Karpas-422 (cell line): ENCODE results near the gene RBM47. TPM values are rescaled to one million over a fixed set of nuclear protein-coding genes. Genes with fewer than 3 reads are reported as not detected.

Experiments
- DNase-seq: peaks from one replicate; pipeline ENCODE4 v3.0.0-alpha.2; 2015
- H2AFZ ChIP-seq: fragments of 200-600 bp; sonication (generic); 2 replicates; pipeline ENCODE4 v1.6.1; 2014; ENCODE audit warnings: antibody characterized with exemption, low read length, mixed read lengths
- H3K27ac ChIP-seq: fragments of 200-600 bp; sonication (generic); 2 replicates; pipeline ENCODE4 v1.5.1; 2014; ENCODE audit warnings: mild to moderate bottlenecking, low read length, moderate library complexity
- H3K27me3 ChIP-seq: fragments of 200-600 bp; sonication (generic); 2 replicates; pipeline ENCODE4 v1.6.1; 2014; ENCODE audit warnings: low read length, mixed read lengths
- H3K36me3 ChIP-seq: fragments of 200-600 bp; sonication (generic); 2 replicates; pipeline ENCODE4 v1.6.1; 2014; ENCODE audit warnings: low read length, mixed read lengths; ENCODE audit not compliant: insufficient read depth
- H3K4me1 ChIP-seq: fragments of 200-600 bp; sonication (generic); 2 replicates; pipeline ENCODE4 v1.6.1; 2014; ENCODE audit warnings: mild to moderate bottlenecking, low read length, mixed read lengths
- H3K4me2 ChIP-seq: fragments of 200-600 bp; sonication (generic); 2 replicates; pipeline ENCODE4 v1.6.1; 2014; ENCODE audit warnings: low read length, low read depth, mild to moderate bottlenecking; ENCODE audit not compliant: poor library complexity, severe bottlenecking
- H3K4me3 ChIP-seq: fragments of 200-600 bp; sonication (generic); 2 replicates; pipeline ENCODE4 v1.5.1; 2014; ENCODE audit warnings: mild to moderate bottlenecking, antibody characterized with exemption, low read length, mixed read lengths
- H3K79me2 ChIP-seq: fragments of 200-600 bp; sonication (generic); 2 replicates; pipeline ENCODE4 v1.6.1; 2014; ENCODE audit warnings: mild to moderate bottlenecking, low read length, mixed read lengths
- H3K9ac ChIP-seq: fragments of 200-600 bp; sonication (generic); 2 replicates; pipeline ENCODE4 v1.6.0; 2014; ENCODE audit warnings: low read length
- H3K9me2 ChIP-seq: fragments of 200-600 bp; sonication (generic), shearing (Covaris generic); replicated peaks from 2 replicates; pipeline ENCODE4 v1.6.0; 2014; ENCODE audit warnings: mild to moderate bottlenecking, low read length, moderate library complexity; ENCODE audit not compliant: insufficient read depth
- H3K9me3 ChIP-seq: fragments of 300-700, 200-600 bp; sonication (generic); 2 replicates; pipeline ENCODE4 v1.6.1; 2014; ENCODE audit warnings: low read length, mixed read lengths
- H4K20me1 ChIP-seq: fragments of 200-600 bp; sonication (generic); 2 replicates; pipeline ENCODE4 v1.6.1; 2014; ENCODE audit warnings: mild to moderate bottlenecking, antibody characterized with exemption, low read length, low read depth; ENCODE audit not compliant: insufficient read depth
- total RNA-seq: library from RNA; depleted of rRNA; stranded (reverse); fragments of >200 nt; shearing (Covaris generic); gene quantifications from 2 replicates; pipeline ENCODE4 v1.2.3, GENCODE V29; 2014; ENCODE audit warnings: low replicate concordance

RBM47 gene
- total RNA-seq, 1 experiment from 2014 or later, result not detected

DNA sequence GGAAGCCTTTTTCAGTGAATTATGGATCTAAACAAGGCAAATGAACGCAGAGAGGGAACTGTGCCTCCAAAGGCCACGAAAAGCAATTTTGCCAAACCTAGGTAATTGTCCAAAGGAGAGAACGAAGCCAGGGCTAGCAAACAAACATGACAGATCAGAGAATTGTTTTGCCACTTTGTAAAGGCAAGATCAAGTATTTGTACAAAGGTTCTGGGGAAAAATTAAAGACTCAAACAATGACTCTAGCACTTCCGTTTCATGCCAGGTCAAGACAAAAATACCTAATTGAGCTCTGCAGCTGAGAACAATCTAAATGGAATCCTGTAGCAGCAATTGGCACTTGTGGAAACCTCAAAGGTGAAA, 8.5 kb downstream of the RBM47 start:
- Histone ChIP-seq H3K27me3 (no peaks in the 10 kb centered on the region), H3K79me2 (no peaks in the 10 kb centered on the region), H3K9me3 (no peaks in the 10 kb centered on the region), H3K4me1 (peaks cover 13% of the 10 kb centered on the region), H3K36me3 (no peaks in the 10 kb centered on the region), H3K9ac (no peak overlapping the region), H4K20me1 (no peaks in the 10 kb centered on the region), H3K4me3 (no peak overlapping the region), H3K4me2 (peak overlapping the region; percentile 49), H2AFZ (peak overlapping the region; percentile 22), H3K27ac (no peak overlapping the region), H3K9me2 (no peaks in the 10 kb centered on the region)
- peak; percentile 46 for DNase-seq

DNA sequence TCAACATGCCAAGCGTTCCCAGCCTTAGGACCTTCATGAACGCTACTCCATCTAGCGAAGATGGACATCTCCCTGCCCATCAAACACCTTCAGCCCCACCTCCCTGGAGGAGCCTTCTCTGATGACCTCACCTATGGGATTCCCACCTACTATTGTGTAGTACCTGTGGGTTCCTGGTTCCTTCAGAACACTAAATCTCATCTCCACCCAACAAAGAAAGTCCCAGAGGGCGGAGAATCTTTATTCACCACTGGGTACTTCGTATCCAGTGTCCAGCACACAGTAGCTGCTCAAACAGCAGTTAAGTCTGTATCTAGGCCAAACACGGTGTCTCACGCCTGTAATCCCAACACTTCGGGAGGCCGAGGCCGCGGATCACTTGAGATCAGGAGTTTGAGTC, 10.1 kb downstream of the RBM47 start:
- H3K79me2 ChIP-seq, result no peaks in the 10 kb centered on the region
- H3K27ac ChIP-seq, result no peak overlapping the region
- H3K9ac ChIP-seq, result no peak overlapping the region
- no peaks in the 10 kb centered on the region for H3K27me3 ChIP-seq
- no peaks in the 10 kb centered on the region for H3K36me3 ChIP-seq
- DNase-seq, result no peak
- H3K9me2 ChIP-seq, result no peaks in the 10 kb centered on the region
- no peak overlapping the region for H3K4me2 ChIP-seq
- H3K4me1 ChIP-seq, result peaks cover 13% of the 10 kb centered on the region
- no peaks in the 10 kb centered on the region for H4K20me1 ChIP-seq
- no peak overlapping the region for H2AFZ ChIP-seq
- H3K9me3 ChIP-seq, result no peaks in the 10 kb centered on the region
- no peak overlapping the region for H3K4me3 ChIP-seq

DNA sequence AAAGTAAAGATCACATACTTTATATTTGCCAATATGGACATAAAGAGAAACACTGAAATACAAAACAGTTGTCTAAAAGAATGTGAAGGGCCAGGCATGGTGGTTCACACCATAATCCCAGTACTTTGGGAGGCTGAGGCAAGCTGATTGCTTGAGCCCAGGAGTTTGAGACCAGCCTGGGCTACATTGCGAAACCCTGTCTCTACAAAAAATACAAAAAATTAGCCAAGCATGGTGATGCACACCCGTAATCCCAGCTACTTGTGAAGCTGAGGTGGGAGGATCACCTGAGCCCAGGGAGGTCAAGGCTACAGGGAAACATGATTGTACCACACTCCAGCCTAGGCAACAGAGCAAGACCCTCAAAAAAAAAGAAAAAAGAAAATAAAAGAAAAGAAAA, 11.8 kb downstream of the RBM47 start:
- Histone ChIP-seq H4K20me1 (no peaks in the 10 kb centered on the region), H3K9me3 (no peaks in the 10 kb centered on the region), H3K4me3 (no peak overlapping the region), H3K9me2 (no peaks in the 10 kb centered on the region), H3K9ac (no peak overlapping the region), H3K4me1 (peaks cover 13% of the 10 kb centered on the region), H3K27me3 (no peaks in the 10 kb centered on the region), H3K27ac (no peak overlapping the region), H3K36me3 (no peaks in the 10 kb centered on the region), H3K4me2 (no peak overlapping the region), H3K79me2 (no peaks in the 10 kb centered on the region), H2AFZ (no peak overlapping the region)
- no peak for DNase-seq

DNA sequence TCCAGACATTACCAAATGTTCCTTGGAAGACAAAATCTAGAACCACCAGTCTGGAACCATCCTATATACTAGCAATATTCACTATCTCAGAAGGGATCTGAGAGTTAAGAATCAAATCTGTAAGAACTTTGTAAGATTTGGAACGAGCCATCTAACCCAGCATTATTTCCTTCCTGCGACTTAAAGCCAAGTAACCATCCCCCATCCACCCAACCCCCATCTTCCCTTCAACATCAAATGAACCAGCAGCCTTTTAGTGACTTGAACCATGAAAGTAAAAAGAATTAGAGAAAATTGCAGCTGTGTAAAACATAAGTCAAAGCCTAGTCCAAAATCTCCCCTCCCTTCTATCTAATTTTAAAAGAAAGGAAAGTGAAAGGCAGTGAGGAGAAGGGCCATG, 15.6 kb downstream of the RBM47 start:
- Histone ChIP-seq H3K4me3 (no peak overlapping the region), H3K9me3 (no peaks in the 10 kb centered on the region), H3K4me1 (no peaks in the 10 kb centered on the region), H3K9ac (no peak overlapping the region), H3K27ac (no peak overlapping the region), H3K9me2 (no peaks in the 10 kb centered on the region), H4K20me1 (no peaks in the 10 kb centered on the region), H3K79me2 (no peaks in the 10 kb centered on the region), H3K36me3 (no peaks in the 10 kb centered on the region), H2AFZ (no peak overlapping the region), H3K27me3 (no peaks in the 10 kb centered on the region), H3K4me2 (no peak overlapping the region)
- DNase-seq, result no peak

DNA sequence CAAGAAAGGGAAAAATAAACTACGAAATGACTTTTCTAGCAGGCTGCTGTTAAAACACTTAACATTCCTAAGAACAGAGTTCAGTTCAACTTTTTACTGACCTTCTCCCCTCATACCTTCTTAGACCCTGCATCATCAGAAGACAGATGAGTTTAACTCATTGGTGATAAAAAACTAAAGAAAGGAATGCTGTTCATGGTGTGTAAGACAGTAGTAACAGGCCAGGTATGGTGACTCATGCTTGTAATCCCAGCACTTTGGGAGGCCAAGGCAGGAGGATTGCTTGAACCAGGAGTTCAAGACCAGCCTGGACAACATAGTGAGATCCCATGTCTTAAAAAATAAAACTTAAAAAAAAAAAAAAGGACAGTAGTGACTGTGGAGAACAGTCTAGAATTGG, 16.2 kb downstream of the RBM47 start:
- Histone ChIP-seq H3K4me1 (no peaks in the 10 kb centered on the region), H3K27me3 (no peaks in the 10 kb centered on the region), H3K27ac (no peak overlapping the region), H2AFZ (no peak overlapping the region), H3K36me3 (no peaks in the 10 kb centered on the region), H3K9me3 (no peaks in the 10 kb centered on the region), H3K9me2 (no peaks in the 10 kb centered on the region), H4K20me1 (no peaks in the 10 kb centered on the region), H3K79me2 (no peaks in the 10 kb centered on the region), H3K4me2 (no peak overlapping the region), H3K4me3 (no peak overlapping the region), H3K9ac (no peak overlapping the region)
- DNase-seq, result no peak

DNA sequence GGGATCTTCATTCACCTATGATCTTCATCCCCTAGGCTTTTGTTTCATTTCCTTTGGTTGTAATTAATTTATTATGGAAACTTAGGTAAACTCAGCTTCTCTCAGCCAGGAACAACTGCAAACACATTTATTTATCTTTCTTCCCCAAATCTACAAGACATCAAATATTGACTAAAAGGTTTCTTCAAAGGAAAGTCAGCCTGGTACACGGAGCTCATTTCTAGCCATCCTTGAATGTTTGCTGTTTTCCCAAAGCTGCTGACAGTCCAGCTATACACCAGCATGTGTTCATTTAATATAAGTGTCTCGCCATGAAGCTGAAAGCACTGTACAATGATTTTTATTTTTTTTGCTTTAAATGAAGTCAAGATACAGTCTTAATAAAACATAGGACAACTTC, 16.8 kb downstream of the RBM47 start:
- no peak overlapping the region for H3K4me2 ChIP-seq

DNA sequence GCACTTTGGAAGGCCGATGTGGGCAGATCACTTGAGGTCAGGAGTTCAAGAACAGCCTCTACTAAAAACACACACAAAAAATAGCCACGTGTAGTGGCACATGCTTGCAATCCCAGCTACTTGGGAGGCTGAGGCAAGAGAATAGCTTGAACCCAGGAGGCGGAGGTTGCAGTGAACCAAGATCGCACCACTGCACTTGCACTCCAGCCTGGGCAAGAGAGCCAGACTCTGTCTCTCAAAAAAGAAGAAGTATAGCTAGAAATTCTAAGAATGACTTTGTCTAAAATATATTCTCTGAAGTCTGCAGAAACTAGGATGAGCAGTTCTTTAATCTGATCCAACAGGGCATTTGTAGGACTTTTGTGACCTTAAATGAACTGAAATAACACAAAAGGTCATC, 17.4 kb downstream of the RBM47 start:
- H2AFZ ChIP-seq, result no peak overlapping the region
- no peaks in the 10 kb centered on the region for H3K9me2 ChIP-seq
- no peaks in the 10 kb centered on the region for H3K27me3 ChIP-seq
- no peaks in the 10 kb centered on the region for H4K20me1 ChIP-seq
- no peak overlapping the region for H3K4me2 ChIP-seq
- no peak overlapping the region for H3K27ac ChIP-seq
- no peak overlapping the region for H3K4me3 ChIP-seq
- H3K36me3 ChIP-seq, result no peaks in the 10 kb centered on the region
- no peaks in the 10 kb centered on the region for H3K9me3 ChIP-seq
- H3K79me2 ChIP-seq, result no peaks in the 10 kb centered on the region
- no peak for DNase-seq
- H3K4me1 ChIP-seq, result no peaks in the 10 kb centered on the region
- H3K9ac ChIP-seq, result no peak overlapping the region

More for the DNA sequence above, 16.8 kb downstream of the RBM47 start:
- Histone ChIP-seq H3K9me2 (no peaks in the 10 kb centered on the region), H3K27me3 (no peaks in the 10 kb centered on the region), H3K9me3 (no peaks in the 10 kb centered on the region), H3K9ac (no peak overlapping the region), H4K20me1 (no peaks in the 10 kb centered on the region), H3K4me1 (no peaks in the 10 kb centered on the region), H3K36me3 (no peaks in the 10 kb centered on the region), H3K4me3 (no peak overlapping the region), H3K79me2 (no peaks in the 10 kb centered on the region), H2AFZ (no peak overlapping the region), H3K27ac (no peak overlapping the region)
- DNase-seq, result no peak

DNA sequence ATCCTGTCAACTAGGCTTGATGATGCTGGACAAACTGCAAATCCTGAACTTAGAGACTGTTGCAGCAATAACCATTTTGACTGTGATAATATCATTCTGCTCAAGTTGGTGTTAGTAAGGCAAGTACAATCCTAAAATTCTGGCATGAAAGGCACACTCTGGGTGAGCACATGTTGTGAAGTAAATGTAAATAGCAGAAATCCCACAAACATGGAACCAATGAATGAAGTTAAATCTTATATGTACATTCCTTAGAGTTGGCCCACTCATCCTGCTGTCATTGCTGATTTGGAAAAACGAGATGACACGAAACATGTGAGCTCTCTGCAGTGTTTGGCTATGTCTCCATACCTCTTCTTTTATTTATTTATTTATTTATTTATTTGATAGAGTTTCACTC, 21.0 kb downstream of the RBM47 start:
- H3K79me2 ChIP-seq, result no peaks in the 10 kb centered on the region

DNA sequence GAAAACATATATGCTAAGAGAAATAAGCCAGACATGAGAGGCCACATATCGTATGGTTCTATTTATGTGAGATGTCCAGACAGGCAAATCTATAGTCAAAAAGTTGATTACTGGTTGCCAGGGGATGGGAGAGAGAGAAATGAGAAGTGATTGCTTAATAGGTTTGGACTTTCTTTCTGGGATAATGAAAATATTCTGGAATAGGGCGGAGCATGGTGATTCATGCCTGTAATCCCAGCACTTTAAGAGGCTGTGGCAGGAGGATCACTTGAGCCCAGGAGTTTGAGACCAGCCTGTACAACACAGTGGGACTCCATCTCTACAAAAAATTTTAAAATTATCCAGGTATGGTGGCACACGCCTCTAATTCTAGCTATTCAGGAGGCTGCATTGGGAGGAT, 22.4 kb downstream of the RBM47 start:
- Histone ChIP-seq H3K9me3 (no peaks in the 10 kb centered on the region), H3K4me3 (no peak overlapping the region), H2AFZ (no peak overlapping the region), H3K9me2 (no peaks in the 10 kb centered on the region), H3K36me3 (no peaks in the 10 kb centered on the region), H3K27me3 (no peaks in the 10 kb centered on the region), H3K9ac (no peak overlapping the region), H3K79me2 (no peaks in the 10 kb centered on the region), H3K4me2 (no peak overlapping the region), H4K20me1 (no peaks in the 10 kb centered on the region), H3K27ac (no peak overlapping the region), H3K4me1 (no peaks in the 10 kb centered on the region)
- no peak for DNase-seq

More for the DNA sequence above, 21.0 kb downstream of the RBM47 start:
- H3K4me3 ChIP-seq, result no peak overlapping the region
- no peaks in the 10 kb centered on the region for H3K4me1 ChIP-seq
- H3K9me2 ChIP-seq, result no peaks in the 10 kb centered on the region
- no peaks in the 10 kb centered on the region for H3K27me3 ChIP-seq
- no peak overlapping the region for H3K27ac ChIP-seq
- no peaks in the 10 kb centered on the region for H4K20me1 ChIP-seq
- DNase-seq, result no peak
- H3K36me3 ChIP-seq, result no peaks in the 10 kb centered on the region
- H3K9ac ChIP-seq, result no peak overlapping the region
- H3K9me3 ChIP-seq, result no peaks in the 10 kb centered on the region
- no peak overlapping the region for H2AFZ ChIP-seq
- H3K4me2 ChIP-seq, result no peak overlapping the region
